ENCODE measurements around the gene SLC22A14.

Gene SLC22A14

GRCh38 chr3:38264353-38264771, 17.7 kb upstream of the SLC22A14 start:
- H3K36me3 Mint-ChIP-seq (ENCODE audit: low read depth), result peaks cover 16% of the 10 kb centered on the region

GRCh38 chr3:38264779-38265178, 17.3 kb upstream of the SLC22A14 start:
- H3K9me3 Mint-ChIP-seq, result no peaks in the 10 kb centered on the region
- H3K27ac Mint-ChIP-seq, result no peak overlapping the region
- H3K4me1 Mint-ChIP-seq (ENCODE audit: low read depth), result peaks cover 20% of the 10 kb centered on the region
- H3K36me3 Mint-ChIP-seq (ENCODE audit: low read depth), result peaks cover 12% of the 10 kb centered on the region
- H3K27me3 Mint-ChIP-seq, result no peaks in the 10 kb centered on the region
- no peak overlapping the region for H3K4me3 Mint-ChIP-seq
- intact Hi-C loops (cut with micrococcal nuclease), result no loop called here

More at GRCh38 chr3:38264353-38264771, 17.7 kb upstream of the SLC22A14 start:
- H3K4me1 Mint-ChIP-seq (ENCODE audit: low read depth), result peaks cover 20% of the 10 kb centered on the region
- H3K4me3 Mint-ChIP-seq, result no peak overlapping the region
- intact Hi-C loops (cut with micrococcal nuclease), result no loop called here
- no peak overlapping the region for H3K27ac Mint-ChIP-seq
- H3K27me3 Mint-ChIP-seq, result no peaks in the 10 kb centered on the region
- H3K9me3 Mint-ChIP-seq, result no peaks in the 10 kb centered on the region

- H3K4me1 Mint-ChIP-seq (ENCODE audit: low read depth), result peaks cover 20% of the 10 kb centered on the region
- no peak within 1 kb of the TSS for H3K27ac Mint-ChIP-seq
- H3K9me3 Mint-ChIP-seq, result no peaks in the 10 kb centered on the region
- intact Hi-C loops (cut with micrococcal nuclease), result no loop called here
- H3K27me3 Mint-ChIP-seq, result no peaks in the 10 kb centered on the region
- peaks cover 2% of the 10 kb centered on the region for H3K36me3 Mint-ChIP-seq (ENCODE audit: low read depth)
- no peak within 1 kb of the TSS for H3K4me3 Mint-ChIP-seq
Observed at GRCh38 chr3:38265604-38266307, 16.3 kb upstream of the SLC22A14 start, which contains the start of gene SLC22A13. Gene SLC22A13, plus strand, starts transcription at chr3:38265812. Its CDS starts 49 bp downstream, at chr3:38265861.

DNA sequence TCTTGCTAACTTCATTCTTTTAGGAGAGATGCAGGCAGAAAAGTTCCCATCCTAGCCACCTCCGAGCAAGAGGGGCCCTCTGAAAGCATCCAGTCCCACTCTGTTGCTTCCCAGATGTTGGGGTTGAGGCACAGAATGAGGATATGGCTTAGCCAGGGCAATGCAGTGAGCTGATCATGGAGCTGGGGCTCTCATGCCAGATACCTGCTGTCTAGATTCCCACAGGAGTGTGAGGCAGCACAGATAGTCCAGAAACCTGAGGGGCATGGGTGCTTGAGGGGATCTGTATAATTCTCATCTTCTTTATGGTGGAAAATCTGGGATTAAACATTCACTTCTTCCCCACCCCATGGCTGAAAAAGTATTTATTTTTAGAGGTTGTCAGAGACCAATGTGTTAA, 15.3 kb upstream of the SLC22A14 start:
- H3K36me3 Mint-ChIP-seq (ENCODE audit: low read depth), result no peaks in the 10 kb centered on the region
- H3K4me1 Mint-ChIP-seq (ENCODE audit: low read depth), result peaks cover 20% of the 10 kb centered on the region
- no peak overlapping the region for H3K4me3 Mint-ChIP-seq
- no peak overlapping the region for H3K27ac Mint-ChIP-seq
- H3K27me3 Mint-ChIP-seq, result no peaks in the 10 kb centered on the region
- intact Hi-C loops (cut with micrococcal nuclease), result no loop called here
- no peaks in the 10 kb centered on the region for H3K9me3 Mint-ChIP-seq

- Mint-ChIP-seq H3K4me1 (ENCODE audit: low read depth) (peaks cover 20% of the 10 kb centered on the region), H3K27me3 (no peaks in the 10 kb centered on the region), H3K9me3 (no peaks in the 10 kb centered on the region), H3K27ac (no peak overlapping the region), H3K4me3 (no peak overlapping the region), H3K36me3 (ENCODE audit: low read depth) (no peaks in the 10 kb centered on the region)
- intact Hi-C loops (cut with micrococcal nuclease), result no loop called here
Observed at GRCh38 chr3:38267662-38268061, 14.4 kb upstream of the SLC22A14 start.

DNA sequence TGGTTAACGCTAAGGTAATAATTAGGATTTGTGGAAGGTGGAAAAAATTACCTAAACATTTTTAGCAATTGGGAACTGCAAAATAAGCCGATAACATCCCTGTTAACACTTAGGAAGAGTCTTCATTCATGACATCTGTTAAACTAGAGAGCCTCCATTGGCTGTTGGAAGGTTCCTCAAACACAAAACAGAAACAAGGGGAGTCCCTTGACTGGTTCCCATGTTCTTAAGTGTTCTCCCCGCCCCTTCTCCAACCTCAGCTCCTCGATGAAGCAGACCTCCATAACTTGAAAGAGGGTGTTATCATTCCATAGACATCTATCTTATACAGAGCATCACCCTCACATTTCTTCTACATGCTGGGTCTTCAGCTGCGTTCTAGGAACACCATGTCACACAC, 14.0 kb upstream of the SLC22A14 start:
- no peaks in the 10 kb centered on the region for H3K36me3 Mint-ChIP-seq (ENCODE audit: low read depth)
- H3K4me3 Mint-ChIP-seq, result no peak overlapping the region
- intact Hi-C loops (cut with micrococcal nuclease), result no loop called here
- peaks cover 20% of the 10 kb centered on the region for H3K4me1 Mint-ChIP-seq (ENCODE audit: low read depth)
- H3K27ac Mint-ChIP-seq, result no peak overlapping the region
- no peaks in the 10 kb centered on the region for H3K9me3 Mint-ChIP-seq
- H3K27me3 Mint-ChIP-seq, result no peaks in the 10 kb centered on the region

DNA sequence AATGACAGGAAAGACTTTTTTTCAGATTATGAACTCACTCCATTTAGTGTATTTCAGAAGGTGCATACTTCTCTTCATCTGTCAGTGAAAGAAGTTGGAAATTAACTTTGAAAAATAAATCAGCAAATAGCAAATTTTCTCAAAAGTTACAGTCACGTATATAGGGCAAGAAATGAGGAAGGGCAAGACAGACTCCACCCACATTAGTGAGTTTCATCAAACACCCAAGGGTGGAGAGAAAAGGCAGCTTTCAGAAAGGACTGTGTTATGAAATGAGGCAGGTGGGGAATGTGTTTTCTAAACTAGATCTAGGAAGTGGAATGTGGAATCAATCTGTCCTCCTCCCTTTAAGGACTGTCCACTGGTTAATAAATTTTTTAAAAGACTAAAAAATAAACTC, 13.6 kb upstream of the SLC22A14 start:
- Mint-ChIP-seq H3K4me3 (no peak overlapping the region), H3K27me3 (no peaks in the 10 kb centered on the region), H3K4me1 (ENCODE audit: low read depth) (peaks cover 20% of the 10 kb centered on the region), H3K36me3 (ENCODE audit: low read depth) (no peaks in the 10 kb centered on the region), H3K9me3 (no peaks in the 10 kb centered on the region), H3K27ac (no peak overlapping the region)
- intact Hi-C loops (cut with micrococcal nuclease), result no loop called here

DNA sequence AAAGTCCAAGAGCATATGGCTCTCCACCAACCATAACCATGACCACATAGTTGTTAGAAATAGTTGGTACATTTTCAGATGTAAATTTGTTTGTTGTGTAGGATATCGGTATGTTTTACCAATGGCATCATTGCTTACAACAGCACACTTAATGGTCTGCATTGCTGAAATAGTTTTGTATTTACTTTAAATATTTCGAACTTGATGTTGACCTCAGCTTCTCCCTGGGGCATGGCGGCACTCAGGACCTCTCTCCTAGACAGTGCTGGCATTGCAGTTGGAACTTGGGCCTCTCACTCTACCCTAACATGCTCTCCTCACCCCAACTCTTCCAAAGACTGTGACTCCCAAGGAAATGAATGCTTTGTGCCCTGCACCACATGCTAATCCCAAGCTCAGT, 11.5 kb upstream of the SLC22A14 start:
- Mint-ChIP-seq H3K4me1 (ENCODE audit: low read depth) (peaks cover 20% of the 10 kb centered on the region), H3K27me3 (no peaks in the 10 kb centered on the region), H3K27ac (no peak overlapping the region), H3K36me3 (ENCODE audit: low read depth) (peaks cover 5% of the 10 kb centered on the region), H3K4me3 (no peak overlapping the region), H3K9me3 (no peaks in the 10 kb centered on the region)
- intact Hi-C loops (cut with micrococcal nuclease), result no loop called here

- Mint-ChIP-seq H3K27ac (no peak overlapping the region), H3K4me1 (ENCODE audit: low read depth) (peaks cover 20% of the 10 kb centered on the region), H3K4me3 (no peak overlapping the region), H3K9me3 (no peaks in the 10 kb centered on the region), H3K36me3 (ENCODE audit: low read depth) (peaks cover 6% of the 10 kb centered on the region), H3K27me3 (no peaks in the 10 kb centered on the region)
- intact Hi-C loops (cut with micrococcal nuclease), result no loop called here
Observed at GRCh38 chr3:38271553-38271952, 10.5 kb upstream of the SLC22A14 start.

DNA sequence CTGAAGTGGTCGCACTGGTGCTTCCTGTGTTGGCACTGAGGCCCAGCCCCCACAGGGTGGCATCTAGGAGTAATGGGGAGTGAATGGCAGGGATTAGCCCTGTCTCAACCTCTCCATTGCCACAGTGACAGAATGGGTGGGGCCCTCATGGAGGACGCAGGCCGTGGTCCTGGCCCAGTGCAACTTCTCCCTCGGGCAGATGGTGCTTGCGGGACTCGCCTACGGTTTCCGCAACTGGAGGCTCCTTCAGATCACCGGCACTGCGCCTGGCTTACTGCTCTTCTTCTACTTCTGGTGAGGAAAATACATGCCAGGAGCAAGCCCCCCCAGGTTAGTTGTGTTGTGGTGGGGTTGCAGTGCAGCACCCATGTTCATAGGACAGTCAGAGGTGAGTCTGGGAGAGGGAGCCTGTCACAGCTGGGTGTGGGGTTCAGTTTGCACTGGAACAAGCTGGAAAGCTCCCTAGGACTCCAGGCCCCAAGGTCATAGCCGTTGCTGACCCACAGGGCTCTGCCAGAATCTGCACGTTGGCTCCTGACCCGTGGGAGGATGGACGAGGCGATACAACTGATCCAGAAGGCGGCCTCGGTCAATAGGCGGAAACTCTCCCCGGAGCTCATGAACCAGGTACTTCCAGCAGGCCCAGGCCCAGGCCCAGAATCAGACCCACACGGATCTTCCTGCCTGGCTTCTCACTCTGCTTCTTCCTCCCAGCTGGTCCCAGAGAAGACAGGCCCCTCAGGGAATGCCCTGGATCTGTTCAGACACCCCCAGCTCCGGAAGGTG, 7.0 kb upstream of the SLC22A14 start:
- H3K27me3 Mint-ChIP-seq, result no peaks in the 10 kb centered on the region
- H3K4me3 Mint-ChIP-seq, result no peak overlapping the region
- intact Hi-C loops (cut with micrococcal nuclease), result no loop called here
- no peak overlapping the region for H3K27ac Mint-ChIP-seq
- H3K9me3 Mint-ChIP-seq, result no peaks in the 10 kb centered on the region
- peaks cover 6% of the 10 kb centered on the region for H3K36me3 Mint-ChIP-seq (ENCODE audit: low read depth)
- no peaks in the 10 kb centered on the region for H3K4me1 Mint-ChIP-seq (ENCODE audit: low read depth)

- no peaks in the 10 kb centered on the region for H3K4me1 Mint-ChIP-seq (ENCODE audit: low read depth)
Observed at GRCh38 chr3:38275658-38276057, 6.4 kb upstream of the SLC22A14 start.

DNA sequence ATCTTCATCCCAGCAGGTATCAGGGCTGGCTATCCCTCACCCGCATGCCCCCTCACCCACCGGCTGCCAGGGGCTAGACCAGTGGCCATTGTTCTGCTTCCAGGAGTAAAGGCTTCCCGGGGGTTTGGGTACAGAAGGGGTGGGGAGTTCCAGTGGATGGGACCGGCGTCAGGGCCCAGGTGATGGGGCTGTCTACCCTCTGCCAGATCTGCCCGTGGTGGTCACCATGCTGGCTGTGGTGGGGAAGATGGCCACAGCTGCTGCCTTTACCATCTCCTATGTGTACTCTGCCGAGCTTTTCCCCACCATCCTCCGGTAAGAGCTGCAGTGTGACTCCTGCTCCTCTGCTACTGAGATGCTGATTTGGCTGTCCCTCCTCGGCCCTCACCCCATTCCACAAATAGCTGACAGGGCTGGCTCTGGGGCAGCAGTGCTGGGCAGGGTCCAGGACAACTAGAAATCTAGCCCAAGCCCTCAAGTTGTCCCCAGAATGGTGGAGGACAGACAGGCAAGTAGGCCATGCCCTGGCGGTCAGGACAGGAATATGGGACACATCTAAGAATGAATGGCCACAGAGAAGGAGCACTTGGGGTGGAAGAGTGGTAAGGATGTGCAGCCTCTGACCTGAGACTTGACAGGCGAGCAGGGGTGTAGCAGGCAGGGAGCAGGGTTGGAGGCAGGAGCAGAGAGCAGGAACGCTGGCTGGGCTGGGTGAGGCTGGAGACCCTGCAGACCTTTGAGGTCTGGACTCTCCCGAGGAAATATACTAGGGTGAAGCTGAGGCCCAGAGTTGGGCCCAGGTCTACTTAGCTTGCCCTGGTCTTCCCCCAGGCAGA, 5.8 kb upstream of the SLC22A14 start:
- H3K27ac Mint-ChIP-seq, result no peak overlapping the region
- no peaks in the 10 kb centered on the region for H3K4me1 Mint-ChIP-seq (ENCODE audit: low read depth)
- peaks cover 6% of the 10 kb centered on the region for H3K36me3 Mint-ChIP-seq (ENCODE audit: low read depth)
- no peaks in the 10 kb centered on the region for H3K9me3 Mint-ChIP-seq
- intact Hi-C loops (cut with micrococcal nuclease), result no loop called here
- H3K27me3 Mint-ChIP-seq, result no peaks in the 10 kb centered on the region
- H3K4me3 Mint-ChIP-seq, result no peak overlapping the region

More at GRCh38 chr3:38275658-38276057, 6.4 kb upstream of the SLC22A14 start:
- H3K27me3 Mint-ChIP-seq, result no peaks in the 10 kb centered on the region
- H3K36me3 Mint-ChIP-seq (ENCODE audit: low read depth), result peaks cover 6% of the 10 kb centered on the region
- no peak overlapping the region for H3K4me3 Mint-ChIP-seq
- H3K27ac Mint-ChIP-seq, result no peak overlapping the region
- H3K9me3 Mint-ChIP-seq, result no peaks in the 10 kb centered on the region
- intact Hi-C loops (cut with micrococcal nuclease), result no loop called here

- intact Hi-C loops (cut with micrococcal nuclease), result no loop called here
- no peak overlapping the region for H3K27ac Mint-ChIP-seq
- no peaks in the 10 kb centered on the region for H3K9me3 Mint-ChIP-seq
- no peak overlapping the region for H3K4me3 Mint-ChIP-seq
- no peaks in the 10 kb centered on the region for H3K27me3 Mint-ChIP-seq
- peaks cover 6% of the 10 kb centered on the region for H3K36me3 Mint-ChIP-seq (ENCODE audit: low read depth)
- H3K4me1 Mint-ChIP-seq (ENCODE audit: low read depth), result no peaks in the 10 kb centered on the region
Observed at GRCh38 chr3:38276917-38277630, 5.0 kb upstream of the SLC22A14 start.
